GM10266 (cell line): Measurements from ENCODE around the gene CORO2B.
"Not testable (repeated sequence)": the region's sequence is repeated elsewhere in the genome, so short reads cannot be mapped to it uniquely, and the experiment has no call there.

Experiments used
- DNase-seq: peaks from one replicate; pipeline ENCODE4 v3.0.0; 2012; ENCODE audit errors: extremely low spot score
- CTCF ChIP-seq: IDR thresholded peaks from 2 replicates; pipeline ENCODE4 v1.5.1; 2012; ENCODE audit warnings: mild to moderate bottlenecking, low read depth; ENCODE audit not compliant: control insufficient read depth, insufficient read depth; ENCODE audit errors: missing control alignments

The CORO2B gene

GRCh38 chr15:68603951-68604350 lies 25.2 kb downstream of the CORO2B start:
- DNase-seq, result no peak
- no peak for TF ChIP-seq CTCF

GRCh38 chr15:68604840-68605478 lies 26.2 kb downstream of the CORO2B start:
- DNase-seq, result not testable (repeated sequence)

- TF ChIP-seq CTCF, result no peak
- no peak for DNase-seq
Observed at GRCh38 chr15:68606375-68606774, 27.6 kb downstream of the CORO2B start.

- no peak for DNase-seq
- no peak for TF ChIP-seq CTCF
Observed at GRCh38 chr15:68608206-68608843, 29.5 kb downstream of the CORO2B start.

- TF ChIP-seq CTCF, result no peak
- no peak for DNase-seq
Observed at GRCh38 chr15:68608844-68609232, 30.0 kb downstream of the CORO2B start.

GRCh38 chr15:68609629-68610028 lies 30.8 kb downstream of the CORO2B start:
- no peak for TF ChIP-seq CTCF
- no peak for DNase-seq

GRCh38 chr15:68610825-68611224 lies 32.0 kb downstream of the CORO2B start:
- no peak for TF ChIP-seq CTCF
- DNase-seq, result no peak

- TF ChIP-seq CTCF, result no peak
- DNase-seq, result no peak
Observed at GRCh38 chr15:68612503-68612902, 33.7 kb downstream of the CORO2B start.
